ENCODE data around the gene ATF5.

Gene ATF5

DNA sequence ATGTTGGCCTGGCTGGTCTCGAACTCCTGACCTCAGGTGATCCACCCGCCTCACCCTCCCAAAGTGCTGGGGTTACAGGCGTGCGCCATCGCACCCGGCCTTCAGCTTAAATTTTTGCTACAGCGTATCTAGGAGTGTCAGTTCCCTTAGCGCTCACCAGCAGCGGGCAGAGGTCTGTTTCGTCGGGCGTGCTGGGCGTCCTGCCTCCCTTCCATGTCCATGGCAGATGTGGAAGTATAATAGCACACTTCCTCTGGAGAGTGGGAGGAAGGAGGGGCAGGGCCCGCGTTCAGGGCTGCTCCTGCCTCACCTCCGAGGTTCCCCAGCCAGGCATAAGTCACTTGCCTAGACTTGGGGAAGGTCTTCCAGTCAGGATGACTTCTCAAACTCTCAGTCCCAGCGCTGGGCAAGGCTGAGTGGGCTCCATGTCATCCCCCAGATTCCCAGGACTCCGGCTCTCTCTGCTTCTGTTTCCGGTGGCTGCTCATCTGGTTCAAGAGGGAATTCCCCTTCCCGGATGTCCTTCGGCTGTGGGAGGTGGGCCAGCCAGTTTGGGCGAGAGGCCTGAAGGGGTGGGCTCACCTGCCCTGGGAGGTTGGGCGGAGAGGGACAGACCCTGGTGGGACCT lies 41.9 kb upstream of the ATF5 start:
- Histone ChIP-seq H3K27me3 (ENCODE audit: low read length) (no peaks in the 10 kb centered on the region), H4K20me1 (ENCODE audit: low read depth, low read length) (no peaks in the 10 kb centered on the region), H3K79me2 (ENCODE audit: insufficient read depth, low read length) (no peaks in the 10 kb centered on the region), H3K4me2 (ENCODE audit: low read depth, low read length, poor library complexity, severe bottlenecking) (no peak overlapping the region), H3K27ac (ENCODE audit: low read depth, low read length) (no peak overlapping the region), H3F3A (ENCODE audit: insufficient read depth) (peaks cover 7% of the 10 kb centered on the region; the same call in 1 of the 2 replicates), H2AFZ (ENCODE audit: low read depth, low read length, severe bottlenecking) (no peak overlapping the region), H3K9me3 (ENCODE audit: insufficient read depth, low read length) (no peaks in the 10 kb centered on the region), H3K9ac (ENCODE audit: low read length) (no peak overlapping the region), H3K9me2 (replicated peaks; ENCODE audit: insufficient read depth, low read length) (no peaks in the 10 kb centered on the region), H3K36me3 (ENCODE audit: low read length) (peaks cover 8% of the 10 kb centered on the region; the same call in 1 of the 2 replicates), H3K4me3 (ENCODE audit: insufficient read depth, low read length, poor library complexity, severe bottlenecking) (no peak overlapping the region)
- no peak for TF ChIP-seq EZH2phosphoT487 (conservative IDR thresholded peaks at IDR 0.05; ENCODE audit: low read length)
- TF ChIP-seq, protein P1, sequence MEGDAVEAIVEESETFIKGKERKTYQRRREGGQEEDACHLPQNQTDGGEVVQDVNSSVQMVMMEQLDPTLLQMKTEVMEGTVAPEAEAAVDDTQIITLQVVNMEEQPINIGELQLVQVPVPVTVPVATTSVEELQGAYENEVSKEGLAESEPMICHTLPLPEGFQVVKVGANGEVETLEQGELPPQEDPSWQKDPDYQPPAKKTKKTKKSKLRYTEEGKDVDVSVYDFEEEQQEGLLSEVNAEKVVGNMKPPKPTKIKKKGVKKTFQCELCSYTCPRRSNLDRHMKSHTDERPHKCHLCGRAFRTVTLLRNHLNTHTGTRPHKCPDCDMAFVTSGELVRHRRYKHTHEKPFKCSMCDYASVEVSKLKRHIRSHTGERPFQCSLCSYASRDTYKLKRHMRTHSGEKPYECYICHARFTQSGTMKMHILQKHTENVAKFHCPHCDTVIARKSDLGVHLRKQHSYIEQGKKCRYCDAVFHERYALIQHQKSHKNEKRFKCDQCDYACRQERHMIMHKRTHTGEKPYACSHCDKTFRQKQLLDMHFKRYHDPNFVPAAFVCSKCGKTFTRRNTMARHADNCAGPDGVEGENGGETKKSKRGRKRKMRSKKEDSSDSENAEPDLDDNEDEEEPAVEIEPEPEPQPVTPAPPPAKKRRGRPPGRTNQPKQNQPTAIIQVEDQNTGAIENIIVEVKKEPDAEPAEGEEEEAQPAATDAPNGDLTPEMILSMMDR (IDR thresholded peaks at IDR 0.05; ENCODE audit: insufficient read depth, low read length, poor library complexity, severe bottlenecking), result no peak

DNA sequence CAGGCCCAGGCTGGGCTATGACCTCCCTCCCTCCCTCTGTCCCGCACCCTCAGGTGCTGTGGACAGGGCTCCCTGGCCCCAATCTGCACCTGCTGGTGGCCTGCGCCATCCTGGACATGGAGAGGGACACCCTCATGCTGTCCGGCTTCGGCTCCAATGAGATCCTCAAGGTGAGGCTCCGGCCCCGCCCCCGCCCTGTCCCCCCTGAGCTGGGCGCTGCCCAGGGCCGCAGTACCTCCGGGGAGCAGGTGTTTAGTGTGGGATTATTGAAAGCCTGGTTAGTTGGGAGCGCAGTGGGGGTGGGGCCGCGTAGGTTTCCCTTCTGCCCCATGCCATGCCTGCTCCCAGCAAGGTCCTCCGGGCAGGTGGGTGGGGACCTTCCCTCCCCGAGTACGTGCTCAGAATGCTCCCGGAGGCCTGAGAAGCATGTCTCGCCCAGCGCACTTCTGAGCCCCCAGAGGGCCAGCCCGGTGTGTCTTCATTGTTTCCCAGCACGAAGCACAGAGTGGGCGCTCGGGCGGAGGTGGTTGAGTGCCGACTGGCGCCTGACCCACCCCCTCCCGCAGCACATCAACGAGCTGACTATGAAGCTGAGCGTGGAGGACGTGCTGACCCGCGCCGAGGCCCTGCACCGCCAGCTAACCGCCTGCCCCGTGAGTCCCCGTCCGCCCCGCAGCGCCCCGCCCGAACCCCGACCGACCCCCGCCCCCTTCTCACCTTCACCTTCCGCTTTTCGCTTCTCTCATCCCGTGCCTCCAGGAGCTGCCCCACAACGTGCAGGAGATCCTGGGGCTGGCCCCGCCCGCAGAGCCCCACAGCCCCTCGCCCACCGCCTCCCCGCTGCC lies 41.1 kb upstream of the ATF5 start:
- peaks cover 7% of the 10 kb centered on the region; the same call in 1 of the 2 replicates for H3F3A ChIP-seq (ENCODE audit: insufficient read depth)
- H3K4me2 ChIP-seq (ENCODE audit: low read depth, low read length, poor library complexity, severe bottlenecking), result peak overlapping the region; percentile 41
- no peak overlapping the region for H3K9ac ChIP-seq (ENCODE audit: low read length)
- H2AFZ ChIP-seq (ENCODE audit: low read depth, low read length, severe bottlenecking), result no peak overlapping the region
- H3K79me2 ChIP-seq (ENCODE audit: insufficient read depth, low read length), result no peaks in the 10 kb centered on the region
- H3K36me3 ChIP-seq (ENCODE audit: low read length), result peaks cover 4% of the 10 kb centered on the region; the same call in 1 of the 2 replicates
- no peaks in the 10 kb centered on the region for H3K9me2 ChIP-seq (replicated peaks; ENCODE audit: insufficient read depth, low read length)
- TF ChIP-seq, protein P1 (IDR thresholded peaks at IDR 0.05; ENCODE audit: insufficient read depth, low read length, poor library complexity, severe bottlenecking), result no peak
- no peak for TF ChIP-seq EZH2phosphoT487 (conservative IDR thresholded peaks at IDR 0.05; ENCODE audit: low read length)
- no peaks in the 10 kb centered on the region for H3K27me3 ChIP-seq (ENCODE audit: low read length)
- H3K27ac ChIP-seq (ENCODE audit: low read depth, low read length), result no peak overlapping the region
- H4K20me1 ChIP-seq (ENCODE audit: low read depth, low read length), result no peaks in the 10 kb centered on the region
- H3K9me3 ChIP-seq (ENCODE audit: insufficient read depth, low read length), result no peaks in the 10 kb centered on the region
- H3K4me3 ChIP-seq (ENCODE audit: insufficient read depth, low read length, poor library complexity, severe bottlenecking), result peak overlapping the region; percentile 26

DNA sequence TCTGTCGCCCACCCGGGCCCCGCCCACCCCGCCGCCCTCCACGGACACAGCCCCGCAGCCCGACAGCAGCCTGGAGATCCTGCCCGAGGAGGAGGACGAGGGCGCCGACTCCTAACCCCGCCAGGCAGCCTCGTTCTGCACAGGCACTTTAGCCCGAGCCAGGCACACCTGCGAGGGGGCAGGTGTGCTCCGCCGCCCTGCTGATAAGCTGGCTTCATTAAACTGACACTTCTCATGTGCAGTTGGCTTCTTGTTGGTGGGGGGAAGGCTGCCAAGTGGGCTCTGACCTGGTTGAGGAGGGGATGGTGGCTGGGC lies 40.5 kb upstream of the ATF5 start:
- H3K9me2 ChIP-seq (replicated peaks; ENCODE audit: insufficient read depth, low read length), result no peaks in the 10 kb centered on the region
- H3K9me3 ChIP-seq (ENCODE audit: insufficient read depth, low read length), result no peaks in the 10 kb centered on the region
- H4K20me1 ChIP-seq (ENCODE audit: low read depth, low read length), result no peaks in the 10 kb centered on the region
- H3K27me3 ChIP-seq (ENCODE audit: low read length), result no peaks in the 10 kb centered on the region
- no peaks in the 10 kb centered on the region for H3K79me2 ChIP-seq (ENCODE audit: insufficient read depth, low read length)
- H2AFZ ChIP-seq (ENCODE audit: low read depth, low read length, severe bottlenecking), result no peak overlapping the region
- peak overlapping the region; percentile 31 for H3K27ac ChIP-seq (ENCODE audit: low read depth, low read length)
- H3K4me3 ChIP-seq (ENCODE audit: insufficient read depth, low read length, poor library complexity, severe bottlenecking), result peak overlapping the region; percentile 26
- no peaks in the 10 kb centered on the region for H3K36me3 ChIP-seq (ENCODE audit: low read length)
- no peak overlapping the region for H3K9ac ChIP-seq (ENCODE audit: low read length)
- peaks cover 7% of the 10 kb centered on the region; the same call in 1 of the 2 replicates for H3F3A ChIP-seq (ENCODE audit: insufficient read depth)
- H3K4me2 ChIP-seq (ENCODE audit: low read depth, low read length, poor library complexity, severe bottlenecking), result peak overlapping the region; percentile 41
- no peak for TF ChIP-seq EZH2phosphoT487 (conservative IDR thresholded peaks at IDR 0.05; ENCODE audit: low read length)
- TF ChIP-seq, protein P1 (IDR thresholded peaks at IDR 0.05; ENCODE audit: insufficient read depth, low read length, poor library complexity, severe bottlenecking), result no peak

Measured in SU-DHL-6 (cell line).